HepG2 (cell line): ENCODE results near the gene ATRN. TPM values are rescaled to one million over a fixed set of nuclear protein-coding genes. Genes with fewer than 3 reads are reported as not detected.

Experiments
- ATAC-seq: fragments of 200-7000 bp; cut with Tn5 transposase; 3 replicates; pipeline ENCODE4 v1.9.1; 2020; ENCODE audit warnings: mild to moderate bottlenecking, moderate library complexity
- BruUV-seq: library from RNA; stranded (reverse); fragments of 400-500 nt; replicated peaks from 2 replicates; lab custom pipeline; 2021; lab: Mats Ljungman, UMichigan
- CTCF ChIA-PET: fragments of 300-600 bp; formaldehyde crosslinking; extraction: SDS; loops from one replicate; lab custom pipeline; 2021; ENCODE audit warnings: low total read pairs, inconsistent platforms, low intra/inter-chr PET ratio; lab: Yijun Ruan, JAX
- POLR2A ChIA-PET: fragments of 350-600 bp; sonication (Branson Sonifier 250); formaldehyde crosslinking; loops from one replicate; lab custom pipeline; 2020; ENCODE audit warnings: antibody characterized with exemption, inconsistent platforms; lab: Yijun Ruan, JAX
- DNase-seq: peaks from one replicate; pipeline ENCODE4 v3.0.0-alpha.2; 2015; ENCODE audit warnings: low spot score
- FAIRE-seq: peaks from 3 replicates; lab custom pipeline; 2011; peaks lifted over from hg19 to GRCh38; lab: Jason Lieb, UNC
- H2AFZ ChIP-seq: one replicate; pipeline ENCODE4 v1.6.1; 2011; ENCODE audit warnings: low read length, inconsistent platforms
- H3K27ac ChIP-seq: fragments of 300-600 bp; 3 replicates; pipeline ENCODE4 v1.8.0; 2011; ENCODE audit warnings: mixed run types, mild to moderate bottlenecking, mixed read lengths, low read length, inconsistent platforms; ENCODE audit not compliant: insufficient read depth; ENCODE audit errors: extremely low read length
- H3K27me3 ChIP-seq, 2 experiments: fragments of 200-600 bp in 1 of 2; 2 replicates in 1 of 2; 3 replicates in 1 of 2; pipeline versions ENCODE4 v1.6.0 to v1.8.0; 2011; ENCODE audit warnings: low read length in 2 of 2, mild to moderate bottlenecking in 2 of 2, moderate library complexity in 2 of 2, inconsistent platforms in 1 of 2; ENCODE audit not compliant: insufficient read depth in 2 of 2, control insufficient read depth in 1 of 2
- H3K36me3 ChIP-seq, 2 experiments: fragments of 200-600 bp in 1 of 2; replicated peaks in 1 of 2; 2 replicates in 1 of 2; 3 replicates in 1 of 2; pipeline versions ENCODE4 v1.5.1 to v1.8.0; 2011; ENCODE audit warnings: low read length in 2 of 2, inconsistent platforms in 1 of 2; ENCODE audit not compliant: insufficient read depth in 2 of 2, control insufficient read depth in 1 of 2
- H3K4me1 ChIP-seq: 2 replicates; pipeline ENCODE4 v1.5.1; 2012; ENCODE audit warnings: low read length, inconsistent platforms; ENCODE audit not compliant: insufficient read depth
- H3K4me2 ChIP-seq: 2 replicates; pipeline ENCODE4 v1.6.0; 2011; ENCODE audit warnings: low read depth, low read length, inconsistent platforms
- H3K4me3 ChIP-seq, 3 experiments: fragments of 200-600 bp in 1 of 3; sonication (generic), shearing (Covaris generic) in 1 of 3; replicated peaks in 1 of 3; 2 replicates each; pipeline ENCODE4 v1.5.1; 2011 to 2016; ENCODE audit warnings: low read length in 3 of 3, inconsistent platforms in 2 of 3, low read depth in 2 of 3, mild to moderate bottlenecking in 2 of 3, control low read depth in 1 of 3, mixed read lengths in 1 of 3; ENCODE audit not compliant: insufficient read depth in 1 of 3
- H3K79me2 ChIP-seq: one replicate; pipeline ENCODE4 v1.6.1; 2011; ENCODE audit warnings: low read length, inconsistent platforms; ENCODE audit not compliant: insufficient read depth
- H3K9ac ChIP-seq: 2 replicates; pipeline ENCODE4 v1.6.0; 2011; ENCODE audit warnings: mild to moderate bottlenecking, low read depth, low read length, inconsistent platforms; ENCODE audit not compliant: insufficient read depth
- H3K9me3 ChIP-seq: 2 replicates; pipeline ENCODE4 v1.5.1; 2012; ENCODE audit warnings: mild to moderate bottlenecking, low read length
- H4K20me1 ChIP-seq: 2 replicates; pipeline ENCODE4 v1.6.0; 2011; ENCODE audit warnings: inconsistent platforms, mild to moderate bottlenecking, low read length, moderate library complexity; ENCODE audit not compliant: insufficient read depth
- TEAD3 ChIP-seq: optimal IDR thresholded peaks from 2 replicates; pipeline ENCODE3; 2016; ENCODE audit warnings: borderline replicate concordance
- ZFP36 ChIP-seq: fragments of 150-350 bp; IDR thresholded peaks from 2 replicates; pipeline ENCODE4 v1.6.1; 2018; ENCODE audit warnings: borderline replicate concordance, low read length, low read depth; ENCODE audit not compliant: partially characterized antibody
- ZNF142 ChIP-seq: sonication (generic); formaldehyde crosslinking; IDR thresholded peaks from 2 replicates; pipeline ENCODE4 v1.4.0; 2020; ENCODE audit warnings: missing genetic modification reagents
- WGBS: methylation state at CpG from one replicate; pipeline ENCODE4 v1.1.6; 2017; ENCODE audit warnings: low lambda C conversion rate; 5-methylcytosine and 5-hydroxymethylcytosine counted together
- in situ Hi-C: cut with HindIII; loops from 2 replicates; pipeline ENCODE4 v1.10.0; 2017; ENCODE audit warnings: low pct_unique_long_range_greater_than_20kb; ENCODE audit not compliant: extremely low pct_ligation_motif_present
- intact Hi-C: fragments of 100-400 bp; cut with micrococcal nuclease; formaldehyde crosslinking; loops from one replicate; pipeline ENCODE4 v1.10.0; 2022; ENCODE audit not compliant: unreplicated experiment
- polyA plus RNA-seq, 8 experiments: library from polyadenylated mRNA; depleted of rRNA in 3 of 8; stranded (reverse) in 7 of 8; unstranded in 1 of 8; fragments of >200 nt; fragmentation: Illumina TruSeq in 4 of 8; extraction: Trizol in 4 of 8; gene quantifications; 2 replicates each; pipeline versions ENCODE4 v1.2.1 to v1.2.3, GENCODE V29; 2011 to 2016; ENCODE audit warnings: low read depth in 4 of 8, missing spikeins in 1 of 8, mixed read lengths in 1 of 8; ENCODE audit not compliant: insufficient read depth in 1 of 8
- total RNA-seq, 5 experiments: library from RNA; depleted of rRNA; stranded (reverse); fragments of >200 nt; fragmentation: Illumina TruSeq; extraction: Trizol; gene quantifications; 2 replicates each; pipeline ENCODE4 v1.2.3, GENCODE V29; 2016; ENCODE audit warnings: low read depth in 1 of 5

ATRN gene
- total and polyA plus RNA-seq, 2 of the 13 experiments (the other 11 are each of a cell fraction or from before 2014, with no cell fraction given): 44.2 to 81.1 TPM

- Histone ChIP-seq H3K27me3 (peaks cover 43 to 81% of the 10 kb centered on the region in 2 experiments), H3K4me2 (no peak overlapping the region), H3K9ac (no peak overlapping the region), H3K27ac (no peak overlapping the region), H3K4me3 (no peak overlapping the region), H3K79me2 (no peaks in the 10 kb centered on the region), H3K36me3 (no peaks in the 10 kb centered on the region), H3K9me3 (no peaks in the 10 kb centered on the region), H2AFZ (no peak overlapping the region), H3K4me1 (0 out of 2 replicates have a peak, but pooled peaks cover 9% of the 10 kb centered on the region), H4K20me1 (no peaks in the 10 kb centered on the region)
- BruUV-seq: no TSS peak
- CTCF ChIA-PET: no interaction called here
- WGBS: 15% methylated on average over 16 of the region's 18 CpGs
- ATAC-seq (peak; percentile 2; the same call in 2 of the 3 replicates), FAIRE-seq (no peak), DNase-seq (no peak)
- no peak for TF ChIP-seq ZNF142 (CRISPR knock-in tag)
- peak; percentile 20 for TF ChIP-seq TEAD3
- peak; percentile 8 for TF ChIP-seq ZFP36
- intact Hi-C loops (no loop called here), in situ Hi-C loops (loop anchor here (5.0 kb wide), 1 partner anchor 32 kb away; the partner anchor contains the start of gene SIGLEC1)
- POLR2A ChIA-PET: no interaction called here
Observed at GRCh38 chr20:3679749-3680700, 209.2 kb downstream of the ATRN start.
